ENCODE results near the gene RTN4R.

GRCh38 chr22:20229916-20230775, 38.0 kb downstream of the RTN4R start:
- TF ChIP-seq CTCF (IDR thresholded peaks at IDR 0.05) (no peak), POLR2A (IDR thresholded peaks at IDR 0.05; ENCODE audit: low read depth) (no peak), EP300 (IDR thresholded peaks at IDR 0.05) (no peak)
